HepG2 (cell line): Measurements from ENCODE around the gene GALNT1. TPM values are rescaled to one million over a fixed set of nuclear protein-coding genes. Genes with fewer than 3 reads are reported as not detected.

Experiments
- ATAC-seq: fragments of 200-7000 bp; cut with Tn5 transposase; 3 replicates; pipeline ENCODE4 v1.9.1; 2020; ENCODE audit warnings: mild to moderate bottlenecking, moderate library complexity
- BruUV-seq: library from RNA; stranded (reverse); fragments of 400-500 nt; replicated peaks from 2 replicates; lab custom pipeline; 2021; lab: Mats Ljungman, UMichigan
- CTCF ChIA-PET: fragments of 300-600 bp; formaldehyde crosslinking; extraction: SDS; loops from one replicate; lab custom pipeline; 2021; ENCODE audit warnings: low total read pairs, inconsistent platforms, low intra/inter-chr PET ratio; lab: Yijun Ruan, JAX
- POLR2A ChIA-PET: fragments of 350-600 bp; sonication (Branson Sonifier 250); formaldehyde crosslinking; loops from one replicate; lab custom pipeline; 2020; ENCODE audit warnings: antibody characterized with exemption, inconsistent platforms; lab: Yijun Ruan, JAX
- DNase-seq: peaks from one replicate; pipeline ENCODE4 v3.0.0-alpha.2; 2015; ENCODE audit warnings: low spot score
- FAIRE-seq: peaks from 3 replicates; lab custom pipeline; 2011; peaks lifted over from hg19 to GRCh38; lab: Jason Lieb, UNC
- H2AFZ ChIP-seq: one replicate; pipeline ENCODE4 v1.6.1; 2011; ENCODE audit warnings: low read length, inconsistent platforms
- H3K27ac ChIP-seq: fragments of 300-600 bp; 3 replicates; pipeline ENCODE4 v1.8.0; 2011; ENCODE audit warnings: mixed run types, mild to moderate bottlenecking, mixed read lengths, low read length, inconsistent platforms; ENCODE audit not compliant: insufficient read depth; ENCODE audit errors: extremely low read length
- H3K27me3 ChIP-seq, 2 experiments: fragments of 200-600 bp in 1 of 2; 2 replicates in 1 of 2; 3 replicates in 1 of 2; pipeline versions ENCODE4 v1.6.0 to v1.8.0; 2011; ENCODE audit warnings: low read length in 2 of 2, mild to moderate bottlenecking in 2 of 2, moderate library complexity in 2 of 2, inconsistent platforms in 1 of 2; ENCODE audit not compliant: insufficient read depth in 2 of 2, control insufficient read depth in 1 of 2
- H3K36me3 ChIP-seq, 2 experiments: fragments of 200-600 bp in 1 of 2; replicated peaks in 1 of 2; 2 replicates in 1 of 2; 3 replicates in 1 of 2; pipeline versions ENCODE4 v1.5.1 to v1.8.0; 2011; ENCODE audit warnings: low read length in 2 of 2, inconsistent platforms in 1 of 2; ENCODE audit not compliant: insufficient read depth in 2 of 2, control insufficient read depth in 1 of 2
- H3K4me1 ChIP-seq: 2 replicates; pipeline ENCODE4 v1.5.1; 2012; ENCODE audit warnings: low read length, inconsistent platforms; ENCODE audit not compliant: insufficient read depth
- H3K4me2 ChIP-seq: 2 replicates; pipeline ENCODE4 v1.6.0; 2011; ENCODE audit warnings: low read depth, low read length, inconsistent platforms
- H3K4me3 ChIP-seq, 3 experiments: fragments of 200-600 bp in 1 of 3; sonication (generic), shearing (Covaris generic) in 1 of 3; replicated peaks in 1 of 3; 2 replicates each; pipeline ENCODE4 v1.5.1; 2011 to 2016; ENCODE audit warnings: low read length in 3 of 3, inconsistent platforms in 2 of 3, low read depth in 2 of 3, mild to moderate bottlenecking in 2 of 3, control low read depth in 1 of 3, mixed read lengths in 1 of 3; ENCODE audit not compliant: insufficient read depth in 1 of 3
- H3K79me2 ChIP-seq: one replicate; pipeline ENCODE4 v1.6.1; 2011; ENCODE audit warnings: low read length, inconsistent platforms; ENCODE audit not compliant: insufficient read depth
- H3K9ac ChIP-seq: 2 replicates; pipeline ENCODE4 v1.6.0; 2011; ENCODE audit warnings: mild to moderate bottlenecking, low read depth, low read length, inconsistent platforms; ENCODE audit not compliant: insufficient read depth
- H3K9me3 ChIP-seq: 2 replicates; pipeline ENCODE4 v1.5.1; 2012; ENCODE audit warnings: mild to moderate bottlenecking, low read length
- H4K20me1 ChIP-seq: 2 replicates; pipeline ENCODE4 v1.6.0; 2011; ENCODE audit warnings: inconsistent platforms, mild to moderate bottlenecking, low read length, moderate library complexity; ENCODE audit not compliant: insufficient read depth
- ARNT ChIP-seq: fragments of 450-650 bp; IDR thresholded peaks from 2 replicates; pipeline ENCODE4 v1.6.1; 2017
- DBP ChIP-seq: sonication (generic); formaldehyde crosslinking; IDR thresholded peaks from 2 replicates; pipeline ENCODE4 v1.4.0; 2020; ENCODE audit warnings: missing genetic modification reagents; ENCODE audit errors: not compliant biosample characterization
- DNMT3B ChIP-seq: conservative IDR thresholded peaks from 2 replicates; pipeline ENCODE4 v1.6.1; 2016; ENCODE audit warnings: missing biosample characterization, control low read depth
- FOXO4 ChIP-seq: sonication (generic); formaldehyde crosslinking; conservative IDR thresholded peaks from 2 replicates; pipeline ENCODE4 v1.8.1; 2023; ENCODE audit warnings: missing genetic modification reagents
- MED8 ChIP-seq: sonication (generic); formaldehyde crosslinking; IDR thresholded peaks from 2 replicates; pipeline ENCODE4 v1.8.1; 2023; ENCODE audit warnings: mild to moderate bottlenecking, missing genetic modification reagents; ENCODE audit not compliant: insufficient replicate concordance
- PPARG ChIP-seq: conservative IDR thresholded peaks from 2 replicates; pipeline ENCODE4 v1.6.1; 2016; ENCODE audit warnings: missing biosample characterization, missing genetic modification reagents
- ZNF263 ChIP-seq: sonication (generic); formaldehyde crosslinking; IDR thresholded peaks from 2 replicates; pipeline ENCODE4 v1.4.0; 2020; ENCODE audit warnings: missing genetic modification reagents
- ZNF407 ChIP-seq: sonication (generic); formaldehyde crosslinking; IDR thresholded peaks from one replicate; pipeline ENCODE4 v1.5.1; 2020; ENCODE audit warnings: mild to moderate bottlenecking, missing genetic modification reagents; ENCODE audit errors: not compliant biosample characterization
- WGBS: methylation state at CpG from one replicate; pipeline ENCODE4 v1.1.6; 2017; ENCODE audit warnings: low lambda C conversion rate; 5-methylcytosine and 5-hydroxymethylcytosine counted together
- in situ Hi-C: cut with HindIII; loops from 2 replicates; pipeline ENCODE4 v1.10.0; 2017; ENCODE audit warnings: low pct_unique_long_range_greater_than_20kb; ENCODE audit not compliant: extremely low pct_ligation_motif_present
- intact Hi-C: fragments of 100-400 bp; cut with micrococcal nuclease; formaldehyde crosslinking; loops from one replicate; pipeline ENCODE4 v1.10.0; 2022; ENCODE audit not compliant: unreplicated experiment
- polyA plus RNA-seq, 8 experiments: library from polyadenylated mRNA; depleted of rRNA in 3 of 8; stranded (reverse) in 7 of 8; unstranded in 1 of 8; fragments of >200 nt; fragmentation: Illumina TruSeq in 4 of 8; extraction: Trizol in 4 of 8; gene quantifications; 2 replicates each; pipeline versions ENCODE4 v1.2.1 to v1.2.3, GENCODE V29; 2011 to 2016; ENCODE audit warnings: low read depth in 4 of 8, missing spikeins in 1 of 8, mixed read lengths in 1 of 8; ENCODE audit not compliant: insufficient read depth in 1 of 8
- total RNA-seq, 5 experiments: library from RNA; depleted of rRNA; stranded (reverse); fragments of >200 nt; fragmentation: Illumina TruSeq; extraction: Trizol; gene quantifications; 2 replicates each; pipeline ENCODE4 v1.2.3, GENCODE V29; 2016; ENCODE audit warnings: low read depth in 1 of 5

GALNT1 gene
- total and polyA plus RNA-seq, 2 of the 13 experiments (the other 11 are each of a cell fraction or from before 2014, with no cell fraction given) = 41.1 to 100 TPM

GRCh38 chr18:35564795-35565453 is 16.6 kb upstream of the GALNT1 start:
- intact Hi-C loops (no loop called here), in situ Hi-C loops (no loop called here)
- Histone ChIP-seq H3K27me3 (no peaks in the 10 kb centered on the region; a peak in 1 of 5 replicates), H3K79me2 (no peaks in the 10 kb centered on the region), H3K4me2 (no peak overlapping the region), H4K20me1 (no peaks in the 10 kb centered on the region), H2AFZ (no peak overlapping the region), H3K4me1 (peaks cover 8% of the 10 kb centered on the region; the same call in 1 of the 2 replicates), H3K9ac (no peak overlapping the region), H3K4me3 (no peak overlapping the region), H3K9me3 (no peaks in the 10 kb centered on the region), H3K27ac (no peak overlapping the region), H3K36me3 (no peaks in the 10 kb centered on the region)
- no peak for DNase-seq
- 50% methylated on average over 3 of the region's 3 CpGs for WGBS
- no peak for FAIRE-seq
- no peak for ATAC-seq
- TF ChIP-seq FOXO4 (CRISPR knock-in tag) = no peak
- no peak for TF ChIP-seq DNMT3B (CRISPR knock-in tag)
- TF ChIP-seq PPARG = no peak
- no peak for TF ChIP-seq ARNT
- TF ChIP-seq ZNF263 (CRISPR knock-in tag) = no peak
- TF ChIP-seq MED8 (CRISPR knock-in tag) = no peak
- TF ChIP-seq ZNF407 (CRISPR knock-in tag) = no peak
- TF ChIP-seq DBP = no peak
- ChIA-PET POLR2A (no interaction called here), CTCF (no interaction called here)
- BruUV-seq = no TSS peak
